HCT116 (cell line): ENCODE measurements around the gene ANKLE2.

Experiments
- CTCF ChIP-seq, 3 experiments: fragments of 200-600 bp in 1 of 3; sonication (generic) in 1 of 3; IDR thresholded peaks in 2 of 3; conservative IDR thresholded peaks in 1 of 3; 2 replicates each; pipeline ENCODE4 v1.5.1; 2012 to 2017; ENCODE audit warnings: low read depth in 2 of 3, low read length in 2 of 3, antibody characterized with exemption in 1 of 3, borderline replicate concordance in 1 of 3, control low read depth in 1 of 3, mild to moderate bottlenecking in 1 of 3, mixed read lengths in 1 of 3, mixed run types in 1 of 3, moderate library complexity in 1 of 3; ENCODE audit not compliant: insufficient read depth in 1 of 3
- EZH2 ChIP-seq: fragments of 200-600 bp; sonication (generic); IDR thresholded peaks from 2 replicates; pipeline ENCODE4 v1.6.1; 2017; ENCODE audit warnings: antibody characterized with exemption, mixed run types
- MAX ChIP-seq: IDR thresholded peaks from 2 replicates; pipeline ENCODE4 v1.6.1; 2012
- POLR2A ChIP-seq: IDR thresholded peaks from 2 replicates; pipeline ENCODE4 v1.7.0; 2011; ENCODE audit warnings: borderline replicate concordance; ENCODE audit not compliant: insufficient read depth, insufficient read length; ENCODE audit errors: extremely low read depth
- POLR2AphosphoS5 ChIP-seq: IDR thresholded peaks from 2 replicates; pipeline ENCODE4 v1.6.1; 2011; ENCODE audit warnings: mild to moderate bottlenecking, low read depth, low read length, moderate library complexity
- YY1 ChIP-seq: IDR thresholded peaks from 2 replicates; pipeline ENCODE4 v1.6.1; 2011; ENCODE audit warnings: low read length, low read depth, moderate library complexity, mild to moderate bottlenecking; ENCODE audit not compliant: insufficient replicate concordance; ENCODE audit errors: extremely low read depth

GRCh38 chr12:132686825-132687210, 74.8 kb downstream of the ANKLE2 start:
- TF ChIP-seq CTCF (IDR thresholded peaks at IDR 0.05 in 2 of 3, conservative IDR thresholded peaks at IDR 0.05 in 1 of 3; ENCODE audit: borderline replicate concordance in 1 of 3, insufficient read depth in 1 of 3, low read depth in 2 of 3, low read length in 2 of 3) (no peak), POLR2AphosphoS5 (no peak), POLR2A (no peak), YY1 (no peak), MAX (no peak), EZH2 (no peak)
